Measurements from ENCODE around the gene RPP40. TPM values are rescaled to one million over a fixed set of nuclear protein-coding genes. Genes with fewer than 3 reads are reported as not detected.
"Not testable (repeated sequence)": the region's sequence is repeated elsewhere in the genome, so short reads cannot be mapped to it uniquely, and the experiment has no call there.

RPP40 gene
- total RNA-seq, 2 donors from 2014 or later: 2.1 TPM

DNA sequence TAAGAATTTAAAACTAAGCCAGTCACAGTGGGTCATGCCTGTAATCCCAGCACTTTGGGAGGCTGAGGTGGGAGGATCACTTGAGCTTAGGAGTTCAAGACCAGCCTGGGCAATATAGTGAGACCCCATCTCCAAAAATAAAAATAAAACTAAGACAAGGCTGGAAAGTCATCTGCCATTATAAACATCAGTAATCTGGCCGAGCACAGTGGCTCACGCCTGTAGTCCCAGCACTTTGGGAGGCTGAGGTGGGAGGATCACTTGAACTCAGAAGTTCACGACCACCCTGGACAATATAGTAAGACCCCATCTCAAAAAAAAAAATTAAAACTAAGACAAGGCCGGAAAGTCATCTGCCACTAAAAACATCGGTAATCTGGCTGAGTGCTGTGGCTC lies 1.2 kb upstream of the RPP40 start:
- H3K9me3 ChIP-seq (ENCODE audit: control insufficient read depth, low read length, poor library complexity, severe bottlenecking); H3K36me3 Mint-ChIP-seq (ENCODE audit: low read depth); ATAC-seq; H3K27me3 Mint-ChIP-seq; DNase-seq; H3K4me3 Mint-ChIP-seq: not testable (repeated sequence)
- Mint-ChIP-seq H3K4me1 (peaks cover 14% of the 10 kb centered on the region), H3K27ac (peak overlapping the region; percentile 81)

GRCh38 chr6:5004373-5005037 lies 668 bp upstream of the RPP40 start:
- H3K27me3 Mint-ChIP-seq: no peaks in the 10 kb centered on the region
- peaks cover 4% of the 10 kb centered on the region for H3K36me3 Mint-ChIP-seq (ENCODE audit: low read depth)
- peak overlapping the region; percentile 81 for H3K27ac Mint-ChIP-seq
- ATAC-seq: no peak
- peaks cover 14% of the 10 kb centered on the region for H3K4me1 Mint-ChIP-seq
- H3K4me3 Mint-ChIP-seq: peak overlapping the region; percentile 88
- no peak for DNase-seq
- H3K9me3 ChIP-seq (ENCODE audit: control insufficient read depth, low read length, poor library complexity, severe bottlenecking): no peaks in the 10 kb centered on the region

DNA sequence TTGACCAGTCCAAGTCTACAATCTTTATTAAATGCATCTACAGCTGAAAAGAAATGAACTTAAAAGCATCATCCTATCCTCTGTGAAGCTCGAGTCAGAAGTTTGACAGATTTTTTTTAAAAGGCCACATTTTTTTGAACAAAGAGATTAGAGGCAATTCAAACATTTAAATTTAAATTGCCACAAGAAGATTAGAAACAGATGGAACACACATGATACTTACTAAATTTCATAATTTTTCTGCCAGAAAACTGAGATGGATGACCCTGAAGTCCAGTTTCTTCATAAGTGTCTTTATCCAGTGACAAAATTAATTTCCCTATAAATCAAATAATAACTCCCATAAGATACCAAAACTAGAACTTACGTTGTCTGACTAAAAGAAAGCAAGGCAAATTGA lies 4.3 kb downstream of the RPP40 start:
- peaks cover 2% of the 10 kb centered on the region for H3K36me3 Mint-ChIP-seq (ENCODE audit: low read depth)
- H3K9me3 ChIP-seq (ENCODE audit: control insufficient read depth, low read length, poor library complexity, severe bottlenecking): no peaks in the 10 kb centered on the region
- H3K4me3 Mint-ChIP-seq: no peak overlapping the region
- H3K27me3 Mint-ChIP-seq: no peaks in the 10 kb centered on the region
- no peak overlapping the region for H3K27ac Mint-ChIP-seq
- ATAC-seq (no peak), DNase-seq (no peak)
- peaks cover 7% of the 10 kb centered on the region for H3K4me1 Mint-ChIP-seq

DNA sequence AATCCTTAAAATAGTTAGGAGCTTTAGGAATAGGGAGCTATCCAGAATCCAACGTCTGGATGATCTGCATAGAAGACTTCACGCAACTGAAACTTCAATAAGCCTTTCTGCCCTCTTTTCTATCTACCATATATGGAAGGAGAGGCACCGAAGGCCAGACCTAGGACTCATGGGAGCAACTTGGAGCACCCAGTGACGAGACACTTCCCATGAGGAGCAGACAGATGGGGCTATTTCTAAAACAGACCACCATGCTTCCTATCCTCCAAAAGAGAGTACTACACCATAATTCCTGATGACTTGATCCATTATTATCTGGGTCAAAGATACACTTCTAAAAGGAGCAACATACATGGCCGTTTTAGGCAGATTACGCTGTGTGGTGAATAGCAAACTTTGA lies 6.0 kb downstream of the RPP40 start:
- no peaks in the 10 kb centered on the region for H3K4me1 Mint-ChIP-seq
- no peaks in the 10 kb centered on the region for H3K27me3 Mint-ChIP-seq
- H3K27ac Mint-ChIP-seq: no peak overlapping the region
- no peaks in the 10 kb centered on the region for H3K9me3 ChIP-seq (ENCODE audit: control insufficient read depth, low read length, poor library complexity, severe bottlenecking)
- ATAC-seq: no peak
- H3K36me3 Mint-ChIP-seq (ENCODE audit: low read depth): peaks cover 2% of the 10 kb centered on the region
- no peak for DNase-seq
- no peak overlapping the region for H3K4me3 Mint-ChIP-seq

DNA sequence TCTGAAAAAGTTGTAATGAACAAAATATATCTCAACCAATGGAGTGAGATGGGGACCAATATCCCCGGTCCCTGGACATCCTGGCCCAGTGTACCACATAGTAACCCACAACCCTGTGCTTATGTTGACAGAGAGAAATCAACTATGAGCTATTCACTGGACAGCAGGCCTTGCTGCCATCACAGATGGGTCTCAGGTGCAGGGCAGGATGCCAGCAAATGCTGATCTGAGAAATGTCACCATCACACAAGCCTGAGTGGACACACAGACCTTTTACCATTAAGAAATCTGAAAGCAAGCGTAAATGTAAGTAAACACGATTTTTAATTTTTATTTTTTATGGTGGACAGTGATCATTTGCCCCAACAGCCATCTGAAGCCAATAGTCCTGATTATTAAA lies 9.1 kb downstream of the RPP40 start:
- Mint-ChIP-seq H3K27me3 (no peaks in the 10 kb centered on the region), H3K36me3 (ENCODE audit: low read depth) (peaks cover 4% of the 10 kb centered on the region), H3K4me1 (no peaks in the 10 kb centered on the region), H3K27ac (no peak overlapping the region), H3K4me3 (no peak overlapping the region)
- no peaks in the 10 kb centered on the region for H3K9me3 ChIP-seq (ENCODE audit: control insufficient read depth, low read length, poor library complexity, severe bottlenecking)
- no peak for DNase-seq
- no peak for ATAC-seq

- no peak overlapping the region for H3K27ac Mint-ChIP-seq
- H3K4me1 Mint-ChIP-seq: no peaks in the 10 kb centered on the region
- H3K36me3 Mint-ChIP-seq (ENCODE audit: low read depth): peaks cover 2% of the 10 kb centered on the region
- peaks cover 6% of the 10 kb centered on the region for H3K27me3 Mint-ChIP-seq
- no peaks in the 10 kb centered on the region for H3K9me3 ChIP-seq (ENCODE audit: control insufficient read depth, low read length, poor library complexity, severe bottlenecking)
- ATAC-seq: no peak
- H3K4me3 Mint-ChIP-seq: no peak overlapping the region
- no peak for DNase-seq
Observed at GRCh38 chr6:4987432-4987831, 16.4 kb downstream of the RPP40 start.

DNA sequence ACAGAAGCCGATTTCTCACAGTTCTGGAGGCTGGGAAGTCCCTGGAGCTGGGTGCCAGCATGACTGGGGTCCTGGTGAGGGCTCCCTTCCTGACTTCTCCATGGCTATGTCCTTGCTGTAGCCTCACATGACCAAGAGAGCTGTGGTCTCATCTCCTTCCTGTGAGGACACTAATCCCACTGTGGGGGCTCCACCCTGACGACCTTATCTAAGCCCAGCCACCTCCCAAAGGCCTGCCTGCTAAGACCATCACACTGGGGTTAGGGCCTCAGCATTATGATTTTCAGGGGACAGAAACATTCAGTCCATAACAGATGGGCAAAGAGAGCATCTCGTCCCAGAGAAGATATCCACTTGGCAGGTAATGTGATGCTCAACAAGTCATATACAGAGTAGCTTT lies 16.8 kb downstream of the RPP40 start:
- H3K9me3 ChIP-seq (ENCODE audit: control insufficient read depth, low read length, poor library complexity, severe bottlenecking): no peaks in the 10 kb centered on the region
- peaks cover 2% of the 10 kb centered on the region for H3K36me3 Mint-ChIP-seq (ENCODE audit: low read depth)

DNA sequence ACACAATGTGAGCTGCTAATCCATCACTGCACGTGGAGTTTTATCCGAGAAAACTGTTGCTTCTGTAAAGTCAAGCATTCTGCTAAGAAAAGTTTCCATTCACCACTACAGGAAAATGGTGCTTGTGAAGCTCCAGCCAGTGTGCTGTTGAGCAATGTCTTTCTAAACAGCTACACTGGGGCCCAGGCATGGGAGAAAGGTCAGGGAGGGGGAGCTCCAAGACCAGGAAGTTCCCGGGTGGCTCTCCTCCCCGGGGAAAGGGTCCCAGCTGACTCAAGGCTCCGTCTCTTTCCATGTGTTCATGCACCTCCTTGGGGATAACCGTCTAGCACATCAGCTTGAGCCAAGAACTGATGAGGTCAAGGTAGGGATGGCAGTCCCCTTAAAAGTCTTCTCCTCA lies 20.5 kb downstream of the RPP40 start:
- no peak for DNase-seq
- Mint-ChIP-seq H3K27me3 (peaks cover 6% of the 10 kb centered on the region), H3K4me3 (no peak overlapping the region), H3K4me1 (no peaks in the 10 kb centered on the region), H3K36me3 (ENCODE audit: low read depth) (no peaks in the 10 kb centered on the region), H3K27ac (no peak overlapping the region)
- no peaks in the 10 kb centered on the region for H3K9me3 ChIP-seq (ENCODE audit: control insufficient read depth, low read length, poor library complexity, severe bottlenecking)
- ATAC-seq: no peak

More for the DNA sequence above, 16.8 kb downstream of the RPP40 start:
- H3K27ac Mint-ChIP-seq: no peak overlapping the region
- H3K27me3 Mint-ChIP-seq: peaks cover 6% of the 10 kb centered on the region
- H3K4me1 Mint-ChIP-seq: no peaks in the 10 kb centered on the region
- H3K4me3 Mint-ChIP-seq: no peak overlapping the region
- DNase-seq: no peak
- no peak for ATAC-seq

- H3K4me1 Mint-ChIP-seq: no peaks in the 10 kb centered on the region
- H3K9me3 ChIP-seq (ENCODE audit: control insufficient read depth, low read length, poor library complexity, severe bottlenecking): no peaks in the 10 kb centered on the region
- H3K36me3 Mint-ChIP-seq (ENCODE audit: low read depth): no peaks in the 10 kb centered on the region
- no peak for DNase-seq
- H3K4me3 Mint-ChIP-seq: no peak overlapping the region
- no peak for ATAC-seq
- H3K27ac Mint-ChIP-seq: no peak overlapping the region
- peaks cover 6% of the 10 kb centered on the region for H3K27me3 Mint-ChIP-seq
Observed at GRCh38 chr6:4981761-4982160, 22.1 kb downstream of the RPP40 start.

DNA sequence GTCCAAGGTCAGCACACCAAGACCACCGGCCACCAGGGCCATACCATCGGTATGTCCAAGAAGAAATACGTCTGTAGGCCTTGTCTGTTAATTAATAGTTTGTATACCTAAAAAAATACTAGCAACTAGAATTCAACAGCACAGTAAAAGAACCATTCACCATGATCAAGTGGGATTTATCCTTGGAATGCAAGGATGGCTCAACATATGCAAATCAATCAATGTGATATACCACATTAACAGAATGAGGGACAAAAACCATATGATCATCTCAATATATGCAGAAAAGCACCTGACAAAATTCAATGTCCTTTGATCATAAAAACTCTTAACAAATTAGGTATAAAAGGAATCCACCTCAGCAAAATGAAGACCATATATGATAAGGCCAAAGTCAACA lies 24.4 kb downstream of the RPP40 start:
- Mint-ChIP-seq H3K27ac (no peak overlapping the region), H3K4me1 (no peaks in the 10 kb centered on the region), H3K4me3 (no peak overlapping the region), H3K27me3 (peaks cover 6% of the 10 kb centered on the region), H3K36me3 (ENCODE audit: low read depth) (no peaks in the 10 kb centered on the region)
- no peak for DNase-seq
- ATAC-seq: no peak
- no peaks in the 10 kb centered on the region for H3K9me3 ChIP-seq (ENCODE audit: control insufficient read depth, low read length, poor library complexity, severe bottlenecking)

DNA sequence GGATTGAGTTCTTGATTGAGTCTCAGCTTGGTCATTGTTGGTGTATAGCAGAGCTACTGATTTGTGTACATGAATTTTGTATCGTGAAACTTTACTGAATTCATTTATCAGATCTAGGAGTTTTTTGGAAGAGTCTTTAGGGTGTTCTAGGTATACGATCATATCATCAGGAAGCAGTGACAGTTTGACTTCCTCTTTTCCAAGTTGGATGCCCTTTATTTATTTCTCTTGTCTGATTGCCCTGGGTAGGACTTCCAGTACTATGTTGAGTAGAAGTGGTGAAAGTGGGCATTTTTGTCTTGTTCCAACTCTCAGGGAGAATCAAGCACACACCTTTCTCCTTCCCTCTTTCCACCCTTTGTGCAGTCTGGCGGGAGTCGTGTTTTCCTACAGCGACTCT lies 26.4 kb downstream of the RPP40 start:
- DNase-seq (no peak), ATAC-seq (no peak)
- no peak overlapping the region for H3K4me3 Mint-ChIP-seq
- no peaks in the 10 kb centered on the region for H3K9me3 ChIP-seq (ENCODE audit: control insufficient read depth, low read length, poor library complexity, severe bottlenecking)
- H3K27me3 Mint-ChIP-seq: peaks cover 2% of the 10 kb centered on the region
- no peaks in the 10 kb centered on the region for H3K36me3 Mint-ChIP-seq (ENCODE audit: low read depth)
- H3K27ac Mint-ChIP-seq: no peak overlapping the region
- no peaks in the 10 kb centered on the region for H3K4me1 Mint-ChIP-seq

DNA sequence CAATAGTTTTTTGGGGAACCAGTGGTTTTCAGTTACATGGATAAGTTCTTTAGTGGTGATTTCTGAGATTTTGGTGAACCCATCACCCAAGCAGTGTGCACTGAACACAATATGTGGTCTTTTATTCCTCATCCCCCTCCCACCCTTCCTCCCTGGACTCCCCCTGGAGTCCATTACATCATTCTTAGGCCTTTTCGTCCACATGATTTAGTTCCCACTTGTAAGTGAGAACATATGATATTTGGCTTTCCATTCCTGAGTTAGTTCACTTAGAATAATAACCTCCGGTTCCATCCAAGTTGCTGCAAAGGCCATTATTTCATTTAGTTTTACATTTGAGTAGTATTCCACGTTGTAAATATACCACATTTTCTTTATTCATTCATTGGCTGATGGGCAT lies 28.3 kb downstream of the RPP40 start:
- ATAC-seq: no peak
- no peak overlapping the region for H3K27ac Mint-ChIP-seq
- DNase-seq: no peak
- no peaks in the 10 kb centered on the region for H3K4me1 Mint-ChIP-seq
- H3K9me3 ChIP-seq (ENCODE audit: control insufficient read depth, low read length, poor library complexity, severe bottlenecking): no peaks in the 10 kb centered on the region
- H3K36me3 Mint-ChIP-seq (ENCODE audit: low read depth): no peaks in the 10 kb centered on the region
- H3K27me3 Mint-ChIP-seq: peaks cover 19% of the 10 kb centered on the region
- no peak overlapping the region for H3K4me3 Mint-ChIP-seq

- H3K4me3 Mint-ChIP-seq: no peak overlapping the region
- no peak overlapping the region for H3K27ac Mint-ChIP-seq
- H3K9me3 ChIP-seq (ENCODE audit: control insufficient read depth, low read length, poor library complexity, severe bottlenecking): no peaks in the 10 kb centered on the region
- ATAC-seq (no peak), DNase-seq (no peak)
- H3K4me1 Mint-ChIP-seq: no peaks in the 10 kb centered on the region
- H3K27me3 Mint-ChIP-seq: peaks cover 19% of the 10 kb centered on the region
- no peaks in the 10 kb centered on the region for H3K36me3 Mint-ChIP-seq (ENCODE audit: low read depth)
Observed at GRCh38 chr6:4974962-4975361, 28.9 kb downstream of the RPP40 start.

DNA sequence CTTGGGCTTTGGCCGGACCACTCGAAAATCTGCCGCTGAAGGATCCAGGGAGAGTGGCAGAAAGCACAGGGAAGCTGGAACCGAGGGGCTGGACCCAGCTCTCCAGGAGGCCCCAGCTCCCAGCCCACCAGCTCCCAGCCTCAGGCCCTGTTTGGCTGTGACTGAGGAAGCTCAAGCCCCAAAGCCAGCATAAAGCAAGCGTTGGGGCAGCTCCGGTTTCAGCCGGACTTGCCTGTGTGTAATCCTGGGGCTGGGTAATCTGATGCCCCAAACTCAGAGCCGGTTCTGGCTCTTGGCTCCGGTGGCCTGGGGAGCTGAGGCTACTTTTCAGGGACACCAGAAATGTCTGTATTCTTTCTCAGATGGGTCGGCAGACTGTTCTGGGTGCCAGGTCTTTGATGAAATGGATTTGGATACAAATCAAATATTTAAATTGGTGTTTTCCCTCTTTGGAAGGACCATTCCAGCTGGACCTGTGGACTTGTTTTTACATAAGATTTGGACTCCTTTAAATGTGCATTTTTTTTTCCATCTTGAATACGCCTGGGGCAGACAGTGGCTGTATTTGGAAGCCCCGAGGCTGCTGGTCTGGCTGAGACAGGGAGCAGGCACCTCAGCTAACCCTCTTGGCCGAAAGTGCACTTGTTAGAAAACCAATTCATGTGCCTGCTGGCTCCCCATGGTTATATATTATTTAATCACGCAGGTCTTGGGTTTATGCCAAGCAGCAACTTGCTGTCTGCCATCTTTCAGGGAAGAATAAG lies 29.7 kb downstream of the RPP40 start:
- peaks cover 19% of the 10 kb centered on the region for H3K27me3 Mint-ChIP-seq
- H3K4me1 Mint-ChIP-seq: no peaks in the 10 kb centered on the region
- H3K36me3 Mint-ChIP-seq (ENCODE audit: low read depth): no peaks in the 10 kb centered on the region
- no peaks in the 10 kb centered on the region for H3K9me3 ChIP-seq (ENCODE audit: control insufficient read depth, low read length, poor library complexity, severe bottlenecking)
- ATAC-seq (no peak), DNase-seq (no peak)
- H3K4me3 Mint-ChIP-seq: no peak overlapping the region
- H3K27ac Mint-ChIP-seq: no peak overlapping the region
